Right forelimb (tissue), 1 donor: ENCODE results near the gene OLA1.

Experiments
- DNase-seq: peaks from one replicate; pipeline ENCODE4 v3.0.0-alpha.2; 2018

Gene OLA1

DNA sequence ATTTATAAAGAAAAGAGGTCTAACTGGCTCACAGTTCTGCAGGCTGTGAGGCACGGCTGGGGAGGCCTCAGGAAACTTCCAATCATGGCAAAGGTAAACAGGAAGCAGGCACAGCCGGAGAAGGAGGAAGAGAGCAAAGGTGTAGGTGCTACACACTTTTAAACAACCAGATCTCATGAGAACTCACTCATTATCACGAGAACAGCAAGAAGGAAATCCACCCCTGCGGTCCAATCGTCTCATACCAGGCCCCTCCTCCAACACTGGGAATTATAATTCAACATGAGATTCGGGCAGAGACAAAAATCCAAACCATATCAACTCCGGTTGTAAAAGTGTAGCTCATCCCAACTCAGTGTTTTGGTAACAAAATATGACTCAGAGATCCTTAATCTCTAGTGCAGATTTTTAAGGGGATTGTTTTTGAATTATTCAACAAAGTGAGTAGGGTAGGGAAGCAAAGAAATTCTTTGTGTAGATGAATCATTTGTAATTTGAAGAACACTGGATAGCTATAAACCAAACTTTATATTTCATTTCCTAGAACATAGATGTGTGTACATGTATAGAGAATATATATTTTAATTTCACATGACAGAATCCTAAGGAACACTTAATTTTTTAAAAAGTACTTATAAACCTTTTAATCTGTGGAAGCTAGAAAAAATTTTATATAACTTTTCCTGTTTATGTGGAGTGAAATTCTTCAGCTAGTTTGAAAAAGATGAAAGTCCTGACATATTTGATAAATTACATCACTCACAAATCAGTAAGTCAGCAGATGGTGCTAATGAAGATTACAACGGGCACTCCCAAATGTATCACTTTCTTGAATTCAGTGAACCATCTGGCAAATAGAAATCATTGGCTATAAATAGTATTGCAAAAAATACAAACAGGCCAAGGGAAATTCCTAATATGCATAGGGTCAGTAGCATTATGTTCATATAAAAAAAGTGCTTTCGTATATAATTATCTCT, 130.1 kb downstream of the OLA1 start:
- no peak for DNase-seq

DNA sequence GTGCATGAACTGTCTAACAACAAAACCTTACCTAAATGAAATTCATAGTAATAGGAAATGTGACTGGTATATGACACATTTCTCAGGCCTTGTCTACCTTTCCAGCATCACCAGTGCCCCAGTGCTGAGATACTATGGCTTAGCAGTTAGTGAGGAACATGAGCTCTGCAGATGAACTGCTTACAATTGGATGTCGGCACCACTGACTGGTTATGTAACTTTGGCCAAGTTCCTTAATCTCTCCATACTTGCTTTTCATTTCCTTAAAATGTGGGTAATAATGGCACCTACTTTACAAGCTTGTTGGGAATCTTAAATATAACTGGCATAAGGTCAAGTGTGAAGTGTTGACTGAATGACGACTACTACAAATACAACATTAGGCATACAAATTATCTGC, 136.3 kb downstream of the OLA1 start:
- no peak for DNase-seq

DNA sequence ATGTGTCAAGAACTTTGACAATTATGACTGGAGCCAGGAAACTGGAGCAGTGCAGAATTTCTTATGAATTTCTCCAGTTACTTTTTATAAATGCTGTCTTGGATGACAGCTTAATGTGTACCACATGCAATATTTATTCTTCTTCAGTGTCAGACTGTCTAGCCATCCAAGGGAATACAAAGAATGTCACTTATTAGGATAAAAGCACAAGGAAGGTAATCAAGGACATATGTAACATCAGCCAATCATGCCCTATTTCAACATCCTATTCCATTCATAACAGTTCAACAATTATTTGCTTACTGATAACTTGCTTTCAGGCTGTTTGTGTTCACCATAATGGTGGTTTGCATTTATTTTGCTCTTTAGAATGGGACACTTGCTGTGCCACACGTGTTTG, 139.8 kb downstream of the OLA1 start:
- DNase-seq, result no peak

DNA sequence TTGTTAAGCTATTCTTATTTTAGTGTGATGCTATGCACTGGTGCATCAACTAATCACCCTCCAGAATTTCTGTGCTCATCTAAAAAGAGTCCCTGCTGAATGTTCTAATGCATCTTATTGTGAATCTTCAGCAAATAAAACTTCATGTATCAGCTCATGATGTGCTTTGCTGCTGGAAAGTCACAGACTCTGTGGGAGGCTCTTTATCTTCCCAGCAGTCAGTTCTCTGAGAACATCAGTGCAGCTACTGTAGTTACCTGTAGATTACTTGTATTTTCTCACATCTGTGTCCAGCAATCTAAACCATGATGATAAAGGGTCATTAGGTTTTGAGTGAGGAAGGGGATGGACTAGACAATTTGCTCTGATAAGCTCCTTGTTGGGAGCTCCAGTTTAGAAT, 141.6 kb downstream of the OLA1 start:
- DNase-seq, result no peak

DNA sequence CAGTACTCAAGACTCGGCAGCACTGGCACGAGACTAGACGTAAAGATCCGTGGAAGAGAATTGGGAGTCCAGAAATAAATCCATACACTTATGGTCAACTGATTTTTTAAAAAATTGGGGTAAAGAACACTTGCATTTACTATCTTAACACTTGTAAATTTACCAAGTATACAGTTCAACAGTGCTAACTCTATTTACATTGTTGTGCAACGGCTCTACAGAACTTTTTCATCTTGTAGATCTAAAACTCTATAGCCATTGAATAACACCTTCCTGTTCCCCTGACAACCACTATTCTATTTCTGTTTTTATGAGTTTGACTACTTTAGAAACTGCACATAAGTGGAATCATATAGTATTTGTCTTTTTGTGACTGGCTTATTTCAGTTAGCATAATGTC, 153.8 kb downstream of the OLA1 start:
- DNase-seq, result no peak

DNA sequence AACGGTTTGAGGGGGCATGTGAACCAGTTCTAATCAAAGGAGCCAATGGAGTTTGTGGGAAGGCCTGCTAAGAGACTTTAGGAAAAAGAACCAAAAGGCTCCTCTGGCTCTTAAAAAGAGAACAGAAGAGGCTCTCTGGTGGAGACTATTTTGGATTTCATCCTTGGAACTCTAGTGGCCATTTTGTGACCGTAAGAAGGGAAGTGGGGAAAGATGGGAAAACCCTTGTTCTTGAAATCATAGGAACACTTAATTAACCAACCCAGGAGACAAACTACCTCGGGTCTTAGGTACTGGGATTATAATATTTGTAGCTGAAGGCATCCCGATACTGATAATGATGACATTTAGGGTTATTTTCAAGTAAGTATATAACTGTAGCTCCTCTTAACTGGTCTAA, 157.9 kb downstream of the OLA1 start:
- DNase-seq, result no peak

DNA sequence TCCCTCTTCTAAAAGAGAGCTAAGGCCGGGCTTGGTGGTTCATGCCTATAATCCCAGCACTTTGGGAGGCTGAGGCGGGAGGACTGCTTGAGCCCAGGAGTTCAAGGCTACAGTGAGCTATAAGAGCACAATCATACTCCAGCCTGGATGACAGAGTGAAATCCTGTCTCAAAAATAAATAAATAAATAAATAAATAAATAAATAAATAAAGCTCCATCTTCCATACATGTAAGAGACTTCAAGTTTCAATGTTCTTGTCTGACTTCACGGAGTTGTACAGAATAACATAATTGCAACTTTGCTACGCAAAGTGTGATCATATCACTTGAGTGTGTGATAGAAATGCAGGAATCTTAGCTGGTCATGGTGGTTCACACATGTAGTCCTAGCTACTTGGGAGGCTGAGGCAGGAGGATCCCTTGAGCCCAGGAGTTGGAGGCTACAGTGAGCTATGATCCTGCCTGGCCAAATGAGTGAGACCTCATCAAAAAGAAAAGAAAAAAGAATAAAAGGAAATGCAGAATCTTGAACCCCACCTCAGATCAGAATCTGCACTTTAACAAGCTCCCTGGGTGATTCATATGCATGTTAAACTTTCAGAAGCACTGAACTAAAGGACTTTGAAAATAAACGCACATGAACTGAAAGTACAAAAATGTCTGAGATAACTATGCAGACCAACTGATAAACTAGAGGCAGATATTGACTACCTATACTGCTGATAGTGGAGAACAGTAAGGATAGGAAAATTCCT, 159.4 kb downstream of the OLA1 start:
- DNase-seq, result no peak

DNA sequence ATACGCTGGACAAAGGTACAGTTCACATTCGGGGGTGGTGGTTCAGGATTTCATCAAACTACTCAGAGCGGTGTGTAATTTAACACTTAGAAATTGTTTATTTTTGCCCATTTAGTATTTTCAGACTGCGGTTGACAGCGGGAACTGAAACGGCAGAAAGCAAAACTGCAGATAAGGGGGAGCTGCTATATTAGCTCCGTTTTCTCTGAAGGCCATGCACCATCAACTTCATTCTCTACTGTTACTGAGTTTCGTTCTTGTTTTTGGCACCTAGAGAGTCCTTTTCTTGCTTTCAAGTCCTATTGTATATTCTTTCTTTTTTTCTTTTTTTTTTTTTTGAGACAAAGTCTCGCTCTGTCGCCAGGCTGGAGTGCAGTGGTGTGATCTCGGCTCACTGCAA, 161.6 kb downstream of the OLA1 start:
- DNase-seq, result no peak

DNA sequence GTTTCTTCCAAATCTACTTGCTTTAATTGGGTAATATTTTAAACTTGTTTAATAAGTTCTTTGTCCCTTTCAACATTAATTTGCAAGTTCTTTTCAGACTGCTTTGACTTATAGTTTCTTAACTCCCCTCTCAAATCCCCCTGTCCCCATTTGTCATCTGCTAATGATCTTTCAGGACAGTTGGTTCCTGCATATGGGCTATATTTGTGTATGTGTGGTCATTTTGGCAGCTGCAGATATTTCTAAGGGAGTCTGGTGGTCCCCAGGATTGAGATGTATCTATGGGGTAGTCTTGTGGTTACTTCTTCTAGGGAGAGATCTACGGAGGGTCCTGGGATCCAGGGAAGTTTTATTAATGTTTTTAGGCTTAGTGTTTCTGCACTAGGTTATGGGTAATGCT, 162.6 kb downstream of the OLA1 start:
- DNase-seq, result no peak

DNA sequence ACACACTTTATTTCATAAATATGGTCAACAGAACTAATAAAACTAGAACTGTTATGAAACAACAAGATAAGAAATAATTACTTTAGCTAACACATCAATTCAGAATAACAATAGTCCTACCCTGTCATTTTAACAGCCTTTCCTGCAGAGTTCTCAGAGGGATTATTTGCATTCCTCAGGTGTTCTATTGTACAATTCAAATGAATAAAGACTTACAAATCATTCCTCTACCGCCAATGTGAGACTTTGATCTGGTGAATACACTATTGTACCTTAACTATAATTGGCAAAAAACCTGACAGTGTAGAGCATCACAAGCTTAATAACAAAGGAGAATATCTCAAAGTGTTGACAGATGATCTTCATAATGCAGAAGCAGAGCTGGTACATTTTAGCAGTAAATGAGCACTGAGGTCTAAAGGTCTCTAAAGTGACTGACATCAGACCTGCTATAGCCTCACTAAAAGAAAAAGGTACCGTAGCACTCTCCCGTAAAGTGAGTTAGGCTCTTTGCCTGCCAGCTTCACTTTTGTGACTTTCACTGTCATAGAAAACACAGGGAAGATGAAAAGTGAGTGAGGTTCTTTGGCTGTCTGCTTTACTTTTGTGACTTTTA, 164.4 kb downstream of the OLA1 start:
- DNase-seq, result no peak

DNA sequence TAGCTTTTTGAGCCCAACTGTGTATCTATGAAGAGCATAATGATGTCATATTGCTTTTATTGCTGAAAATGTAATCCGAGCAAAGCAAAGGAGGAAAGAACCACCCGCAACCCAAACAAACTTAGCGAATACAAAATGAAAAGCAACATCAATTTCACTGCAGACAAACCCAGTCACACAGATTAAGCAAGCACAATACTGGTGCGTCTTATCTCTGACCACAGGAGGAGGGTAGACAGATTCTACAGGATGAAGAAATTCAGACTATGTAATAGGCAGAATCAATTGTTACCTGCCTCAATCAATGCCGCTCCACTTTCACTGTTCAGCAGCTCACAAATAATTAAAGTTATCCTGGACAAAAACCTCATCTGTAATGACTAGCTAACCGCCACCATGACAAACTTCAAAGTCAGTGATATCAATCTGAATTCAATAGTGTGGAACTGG, 167.6 kb downstream of the OLA1 start:
- DNase-seq, result no peak

DNA sequence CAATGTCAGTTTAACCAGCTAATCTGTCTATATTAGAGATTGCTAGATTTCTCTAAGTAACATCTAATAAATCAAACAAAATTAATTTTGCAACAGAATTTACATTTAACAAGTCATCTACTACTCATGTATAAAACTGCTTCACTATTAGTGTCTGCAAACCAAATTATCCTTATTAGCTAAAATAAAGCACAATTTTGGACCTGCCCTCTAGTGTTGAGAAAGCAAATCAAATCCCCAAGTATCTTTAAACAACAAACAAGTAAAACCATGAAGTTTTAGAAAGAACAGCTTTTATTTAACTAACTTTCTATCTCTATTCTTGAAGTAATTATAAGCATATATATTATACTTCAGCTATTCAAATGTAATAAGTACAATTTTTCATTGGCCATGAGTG, 170.1 kb downstream of the OLA1 start:
- no peak for DNase-seq

DNA sequence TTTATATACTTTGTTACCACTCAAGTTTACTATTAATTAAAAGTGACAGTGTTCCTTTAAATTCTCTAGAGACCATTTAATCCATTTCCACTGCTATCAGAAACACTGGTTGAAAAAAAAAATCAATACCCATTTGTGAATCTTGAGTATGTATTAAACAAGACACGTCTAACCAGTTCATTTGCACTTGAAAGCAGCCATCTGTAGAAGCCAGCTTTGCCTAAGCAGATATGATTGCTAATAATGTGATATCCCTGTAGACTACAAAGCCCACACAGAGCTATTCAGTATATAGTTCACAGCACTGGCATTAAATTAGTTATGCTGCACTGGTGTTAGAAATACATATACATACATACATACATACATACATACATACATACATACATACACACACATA, 171.4 kb downstream of the OLA1 start:
- DNase-seq, result no peak

DNA sequence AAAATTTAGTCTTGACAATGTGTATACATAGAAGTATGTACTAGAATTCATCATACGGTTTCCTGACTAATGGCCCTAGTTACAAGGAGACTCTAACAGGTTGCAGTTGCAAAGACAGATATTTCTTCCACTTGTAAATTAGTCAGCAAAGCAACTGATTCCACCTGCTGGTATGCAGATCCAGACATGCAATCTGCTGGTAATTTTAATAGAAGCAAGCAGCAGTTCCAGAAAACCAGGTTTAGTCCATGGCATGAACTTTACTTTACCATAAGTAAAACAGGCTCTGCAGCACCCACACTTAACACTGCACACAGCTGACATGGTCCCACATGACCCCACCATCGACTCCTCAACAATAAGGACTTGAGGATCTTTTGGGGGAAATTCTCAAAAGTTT, 172.3 kb downstream of the OLA1 start:
- no peak for DNase-seq

DNA sequence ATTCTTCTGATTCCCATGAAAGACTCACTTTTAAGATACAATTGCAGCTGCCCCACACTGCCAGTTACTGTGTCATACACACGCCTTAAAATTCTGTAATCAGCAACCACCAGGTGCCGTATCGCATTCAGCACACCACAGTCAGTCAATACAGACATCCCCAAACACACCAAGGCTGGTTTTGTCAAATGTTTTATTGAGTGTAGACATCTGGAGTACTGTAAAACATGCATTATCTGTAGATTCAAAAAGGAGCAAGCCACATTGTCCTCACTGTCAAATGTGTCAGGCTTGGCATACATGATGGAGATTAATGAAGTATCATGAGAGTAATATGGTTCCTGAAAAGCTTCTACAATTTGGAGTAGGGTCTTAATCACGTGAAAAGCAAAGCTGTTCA, 173.5 kb downstream of the OLA1 start:
- DNase-seq, result no peak

DNA sequence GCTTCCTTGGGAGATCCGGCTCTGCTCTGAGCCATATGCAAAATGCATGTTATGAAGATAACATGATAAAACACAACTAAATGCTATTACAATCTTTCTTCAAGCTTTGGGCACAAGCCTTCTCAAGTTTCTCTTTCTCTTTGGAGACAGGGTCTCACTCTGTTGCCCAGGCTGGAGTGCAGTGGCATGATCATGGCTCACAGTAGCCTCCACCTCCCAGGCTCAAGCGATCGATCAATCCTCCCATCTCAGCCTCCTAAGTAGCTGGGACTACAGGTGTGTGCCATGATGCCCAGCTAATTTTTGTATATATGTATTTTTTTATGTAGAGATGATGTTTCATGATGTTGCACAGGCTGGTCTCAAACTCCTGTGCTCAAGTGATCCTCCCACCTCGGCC, 175.5 kb downstream of the OLA1 start:
- DNase-seq, result no peak

DNA sequence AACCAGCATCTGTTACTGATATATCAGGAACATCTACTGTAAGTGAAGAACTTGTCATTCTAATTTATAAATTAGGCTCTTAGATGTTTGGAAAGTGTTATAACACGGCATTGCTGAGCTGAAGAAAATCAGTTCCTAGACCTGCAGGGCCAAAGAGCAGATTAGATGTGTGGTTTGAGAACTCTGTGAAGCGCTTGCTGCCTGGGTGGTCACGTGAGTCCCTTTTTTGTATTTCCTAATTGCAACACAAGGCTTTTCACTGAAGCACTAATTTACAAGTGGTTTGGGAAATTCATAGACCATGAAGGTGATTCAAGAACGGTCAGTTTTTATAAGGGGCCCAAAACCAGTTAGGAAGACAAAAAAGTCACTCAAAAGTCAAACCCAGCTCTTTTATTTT, 176.3 kb downstream of the OLA1 start:
- no peak for DNase-seq

DNA sequence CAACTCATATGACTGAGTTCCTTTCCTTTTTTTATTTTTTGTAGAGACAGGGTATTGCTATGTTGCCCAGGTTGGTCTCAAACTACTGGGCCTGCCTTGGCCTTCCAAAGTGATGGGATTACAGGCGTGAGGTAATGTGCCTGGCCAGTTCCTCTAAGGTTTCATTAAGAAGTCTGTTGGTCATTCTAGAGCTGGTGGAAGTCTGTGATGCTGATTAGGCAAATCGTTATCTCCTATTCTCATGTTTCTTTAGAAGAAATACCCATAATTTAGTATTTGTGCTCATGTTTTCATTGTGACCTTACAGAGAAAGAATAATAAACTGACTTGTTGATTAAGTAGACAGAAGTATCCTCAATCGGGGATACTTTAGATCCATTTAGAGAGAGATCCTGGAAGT, 177.0 kb downstream of the OLA1 start:
- no peak for DNase-seq

DNA sequence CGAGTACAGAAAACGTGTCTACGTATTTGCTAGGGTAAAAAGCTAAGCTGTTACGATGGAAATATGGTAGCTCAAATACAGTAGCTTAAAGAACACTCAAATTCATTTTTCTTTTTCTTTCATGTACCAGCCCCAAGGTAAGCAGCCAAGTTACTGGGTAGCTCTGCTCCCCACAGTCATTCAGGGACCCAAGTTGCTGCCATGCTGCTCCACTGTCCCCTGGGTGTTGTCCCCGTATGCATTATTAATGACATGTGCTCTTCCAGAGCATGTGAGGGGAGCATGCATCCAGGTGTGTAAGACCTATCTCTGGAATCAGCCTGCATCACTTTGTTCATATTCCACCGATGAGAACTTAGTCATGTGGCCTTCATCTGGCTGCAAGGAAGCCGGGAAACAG, 178.1 kb downstream of the OLA1 start:
- DNase-seq, result no peak

DNA sequence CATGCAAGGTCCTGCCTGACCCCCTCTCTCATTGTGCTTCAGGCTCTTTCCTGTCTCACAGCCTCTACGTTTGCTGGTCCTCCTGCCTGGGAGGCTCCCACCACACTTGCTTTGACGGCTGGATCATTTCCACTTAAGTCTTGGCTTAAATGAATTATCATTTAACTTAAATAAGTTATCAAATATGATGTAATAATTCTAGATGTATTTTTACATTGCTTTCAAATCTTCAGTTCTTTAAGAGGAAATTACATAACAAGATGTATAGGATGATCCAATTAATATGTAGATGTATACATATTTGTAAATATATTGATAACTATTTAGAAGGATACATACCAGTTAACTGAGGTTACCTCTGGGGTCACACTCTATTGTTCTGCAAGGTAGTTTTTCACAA, 180.5 kb downstream of the OLA1 start:
- DNase-seq, result no peak

DNA sequence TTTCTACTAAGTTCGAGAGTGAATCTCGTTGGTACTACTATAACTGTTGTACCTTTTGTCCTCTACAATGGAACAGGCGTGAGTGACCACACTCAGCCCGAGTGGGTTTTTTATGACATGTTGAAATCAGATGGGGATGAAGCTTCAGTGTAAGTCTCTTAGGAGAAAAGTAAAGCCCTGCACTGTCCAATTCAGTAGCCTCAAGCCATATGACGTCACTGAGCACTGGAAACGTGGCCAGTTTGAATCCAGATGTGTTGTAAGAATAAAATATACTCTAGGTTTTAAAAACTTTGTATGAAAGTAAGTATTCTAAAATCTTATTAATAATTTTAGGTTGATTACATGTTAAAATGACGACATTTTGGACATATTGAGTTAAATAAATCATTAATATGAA, 181.5 kb downstream of the OLA1 start:
- no peak for DNase-seq

DNA sequence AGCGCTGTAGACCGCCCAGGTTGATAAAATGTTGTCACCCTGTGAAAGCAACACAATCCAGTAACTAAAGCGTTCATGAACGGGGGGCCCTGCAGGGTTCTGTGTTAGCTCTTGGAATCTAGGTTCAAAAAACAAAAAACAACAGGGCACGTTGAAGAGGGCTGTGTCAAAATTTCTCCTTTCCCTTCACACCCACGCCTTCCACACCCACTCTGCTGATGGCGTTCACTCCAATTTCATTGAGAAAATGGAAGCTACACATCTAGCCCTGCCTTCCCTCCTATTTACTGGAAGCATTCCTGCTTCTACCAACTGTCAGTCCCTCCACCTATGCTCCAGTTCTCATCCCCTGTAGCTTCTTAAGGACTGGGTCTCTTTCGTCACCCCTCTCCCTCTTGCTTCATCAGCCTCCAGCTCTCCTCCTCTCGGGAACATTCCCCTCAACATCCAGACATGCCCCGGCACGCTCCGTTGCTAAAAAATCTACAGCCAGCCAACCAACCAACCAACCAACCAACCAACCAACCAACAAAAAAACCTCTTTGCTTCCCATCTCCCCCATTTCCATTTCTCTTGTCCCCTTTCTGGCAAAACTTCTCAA, 184.7 kb downstream of the OLA1 start:
- no peak for DNase-seq

DNA sequence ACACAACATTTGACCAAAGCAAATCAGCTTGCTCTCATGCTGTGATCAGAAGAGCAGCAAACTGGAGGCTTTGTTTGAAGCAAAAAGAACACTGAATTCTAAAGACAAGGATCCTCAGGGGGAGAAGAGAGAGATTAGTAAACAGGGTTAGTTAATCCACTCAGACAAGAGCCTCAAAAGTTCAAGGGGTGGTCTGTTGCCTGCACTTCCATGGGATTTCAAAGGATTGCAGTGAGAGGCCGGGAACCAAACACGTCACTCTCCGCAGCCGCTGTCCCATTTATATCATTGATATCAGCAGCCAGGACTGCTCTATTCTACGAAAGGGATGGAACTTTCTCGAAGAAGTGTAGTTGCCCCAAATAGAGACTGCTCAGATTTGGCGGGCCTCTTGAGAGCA, 185.4 kb downstream of the OLA1 start:
- DNase-seq, result no peak
